ENCODE measurements around the gene LIM2. TPM values are rescaled to one million over a fixed set of nuclear protein-coding genes. Genes with fewer than 3 reads are reported as not detected.

Gene LIM2
- total and polyA plus RNA-seq, 2 experiments from 2014 or later, result not detected

- DNase-seq (ENCODE audit: low spot score) (no peak), ATAC-seq (no peak)
- Mint-ChIP-seq H3K36me3 (ENCODE audit: low read depth) (peaks cover 44% of the 10 kb centered on the region), H3K9me3 (no peaks in the 10 kb centered on the region; the same call in 2 of the 3 replicates), H3K27ac (no peak overlapping the region), H3K27me3 (ENCODE audit: insufficient read depth, low read depth, poor library complexity) (peaks cover 21% of the 10 kb centered on the region), H3K4me3 (no peak overlapping the region), H3K4me1 (peaks cover 18% of the 10 kb centered on the region)
- Histone ChIP-seq H3K27ac (ENCODE audit: low read depth) (no peak overlapping the region), H3K9me2 (ENCODE audit: insufficient read depth) (0 out of 2 replicates have a peak, but pooled peaks cover 3% of the 10 kb centered on the region), H3K36me3 (ENCODE audit: insufficient read depth) (0 out of 2 replicates have a peak, but pooled peaks cover 6% of the 10 kb centered on the region), H3K4me1 (ENCODE audit: insufficient read depth) (peaks cover 10% of the 10 kb centered on the region; the same call in 1 of the 2 replicates), H3K27me3 (ENCODE audit: insufficient read depth) (peaks cover 13% of the 10 kb centered on the region), H4K20me1 (replicated peaks; ENCODE audit: insufficient read depth) (no peaks in the 10 kb centered on the region), H3K79me2 (replicated peaks; ENCODE audit: insufficient read depth) (no peaks in the 10 kb centered on the region), H3K4me3 (no peak overlapping the region), H3K4me2 (no peak overlapping the region), H3F3A (replicated peaks; ENCODE audit: low read depth) (no peaks in the 10 kb centered on the region), H2AFZ (no peak overlapping the region)
- TF ChIP-seq, protein P1, sequence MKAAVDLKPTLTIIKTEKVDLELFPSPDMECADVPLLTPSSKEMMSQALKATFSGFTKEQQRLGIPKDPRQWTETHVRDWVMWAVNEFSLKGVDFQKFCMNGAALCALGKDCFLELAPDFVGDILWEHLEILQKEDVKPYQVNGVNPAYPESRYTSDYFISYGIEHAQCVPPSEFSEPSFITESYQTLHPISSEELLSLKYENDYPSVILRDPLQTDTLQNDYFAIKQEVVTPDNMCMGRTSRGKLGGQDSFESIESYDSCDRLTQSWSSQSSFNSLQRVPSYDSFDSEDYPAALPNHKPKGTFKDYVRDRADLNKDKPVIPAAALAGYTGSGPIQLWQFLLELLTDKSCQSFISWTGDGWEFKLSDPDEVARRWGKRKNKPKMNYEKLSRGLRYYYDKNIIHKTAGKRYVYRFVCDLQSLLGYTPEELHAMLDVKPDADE (IDR thresholded peaks at IDR 0.05), result no peak
- TF ChIP-seq EZH2 (IDR thresholded peaks at IDR 0.05; ENCODE audit: low read depth, unreplicated experiment) (no peak), CTCF (conservative IDR thresholded peaks at IDR 0.05; ENCODE audit: low read depth in 2 of 2) (no peak), REST (IDR thresholded peaks at IDR 0.05; ENCODE audit: unreplicated experiment) (no peak), ZNF331 (CRISPR knock-in tag; IDR thresholded peaks at IDR 0.05; ENCODE audit: low read depth) (no peak), CREB1 (CRISPR knock-in tag; IDR thresholded peaks at IDR 0.05; ENCODE audit: low read depth) (no peak), POLR2AphosphoS5 (IDR thresholded peaks at IDR 0.05; ENCODE audit: low read depth) (no peak), JUNB (IDR thresholded peaks at IDR 0.05; ENCODE audit: unreplicated experiment) (no peak), STAT1 (IDR thresholded peaks at IDR 0.05; ENCODE audit: unreplicated experiment) (no peak), ZNF114 (CRISPR knock-in tag; IDR thresholded peaks at IDR 0.05) (no peak), EZH2phosphoT487 (IDR thresholded peaks at IDR 0.05; ENCODE audit: unreplicated experiment) (no peak), NANOG (IDR thresholded peaks at IDR 0.05; ENCODE audit: borderline replicate concordance) (no peak)
- TF ChIP-seq, protein P2, sequence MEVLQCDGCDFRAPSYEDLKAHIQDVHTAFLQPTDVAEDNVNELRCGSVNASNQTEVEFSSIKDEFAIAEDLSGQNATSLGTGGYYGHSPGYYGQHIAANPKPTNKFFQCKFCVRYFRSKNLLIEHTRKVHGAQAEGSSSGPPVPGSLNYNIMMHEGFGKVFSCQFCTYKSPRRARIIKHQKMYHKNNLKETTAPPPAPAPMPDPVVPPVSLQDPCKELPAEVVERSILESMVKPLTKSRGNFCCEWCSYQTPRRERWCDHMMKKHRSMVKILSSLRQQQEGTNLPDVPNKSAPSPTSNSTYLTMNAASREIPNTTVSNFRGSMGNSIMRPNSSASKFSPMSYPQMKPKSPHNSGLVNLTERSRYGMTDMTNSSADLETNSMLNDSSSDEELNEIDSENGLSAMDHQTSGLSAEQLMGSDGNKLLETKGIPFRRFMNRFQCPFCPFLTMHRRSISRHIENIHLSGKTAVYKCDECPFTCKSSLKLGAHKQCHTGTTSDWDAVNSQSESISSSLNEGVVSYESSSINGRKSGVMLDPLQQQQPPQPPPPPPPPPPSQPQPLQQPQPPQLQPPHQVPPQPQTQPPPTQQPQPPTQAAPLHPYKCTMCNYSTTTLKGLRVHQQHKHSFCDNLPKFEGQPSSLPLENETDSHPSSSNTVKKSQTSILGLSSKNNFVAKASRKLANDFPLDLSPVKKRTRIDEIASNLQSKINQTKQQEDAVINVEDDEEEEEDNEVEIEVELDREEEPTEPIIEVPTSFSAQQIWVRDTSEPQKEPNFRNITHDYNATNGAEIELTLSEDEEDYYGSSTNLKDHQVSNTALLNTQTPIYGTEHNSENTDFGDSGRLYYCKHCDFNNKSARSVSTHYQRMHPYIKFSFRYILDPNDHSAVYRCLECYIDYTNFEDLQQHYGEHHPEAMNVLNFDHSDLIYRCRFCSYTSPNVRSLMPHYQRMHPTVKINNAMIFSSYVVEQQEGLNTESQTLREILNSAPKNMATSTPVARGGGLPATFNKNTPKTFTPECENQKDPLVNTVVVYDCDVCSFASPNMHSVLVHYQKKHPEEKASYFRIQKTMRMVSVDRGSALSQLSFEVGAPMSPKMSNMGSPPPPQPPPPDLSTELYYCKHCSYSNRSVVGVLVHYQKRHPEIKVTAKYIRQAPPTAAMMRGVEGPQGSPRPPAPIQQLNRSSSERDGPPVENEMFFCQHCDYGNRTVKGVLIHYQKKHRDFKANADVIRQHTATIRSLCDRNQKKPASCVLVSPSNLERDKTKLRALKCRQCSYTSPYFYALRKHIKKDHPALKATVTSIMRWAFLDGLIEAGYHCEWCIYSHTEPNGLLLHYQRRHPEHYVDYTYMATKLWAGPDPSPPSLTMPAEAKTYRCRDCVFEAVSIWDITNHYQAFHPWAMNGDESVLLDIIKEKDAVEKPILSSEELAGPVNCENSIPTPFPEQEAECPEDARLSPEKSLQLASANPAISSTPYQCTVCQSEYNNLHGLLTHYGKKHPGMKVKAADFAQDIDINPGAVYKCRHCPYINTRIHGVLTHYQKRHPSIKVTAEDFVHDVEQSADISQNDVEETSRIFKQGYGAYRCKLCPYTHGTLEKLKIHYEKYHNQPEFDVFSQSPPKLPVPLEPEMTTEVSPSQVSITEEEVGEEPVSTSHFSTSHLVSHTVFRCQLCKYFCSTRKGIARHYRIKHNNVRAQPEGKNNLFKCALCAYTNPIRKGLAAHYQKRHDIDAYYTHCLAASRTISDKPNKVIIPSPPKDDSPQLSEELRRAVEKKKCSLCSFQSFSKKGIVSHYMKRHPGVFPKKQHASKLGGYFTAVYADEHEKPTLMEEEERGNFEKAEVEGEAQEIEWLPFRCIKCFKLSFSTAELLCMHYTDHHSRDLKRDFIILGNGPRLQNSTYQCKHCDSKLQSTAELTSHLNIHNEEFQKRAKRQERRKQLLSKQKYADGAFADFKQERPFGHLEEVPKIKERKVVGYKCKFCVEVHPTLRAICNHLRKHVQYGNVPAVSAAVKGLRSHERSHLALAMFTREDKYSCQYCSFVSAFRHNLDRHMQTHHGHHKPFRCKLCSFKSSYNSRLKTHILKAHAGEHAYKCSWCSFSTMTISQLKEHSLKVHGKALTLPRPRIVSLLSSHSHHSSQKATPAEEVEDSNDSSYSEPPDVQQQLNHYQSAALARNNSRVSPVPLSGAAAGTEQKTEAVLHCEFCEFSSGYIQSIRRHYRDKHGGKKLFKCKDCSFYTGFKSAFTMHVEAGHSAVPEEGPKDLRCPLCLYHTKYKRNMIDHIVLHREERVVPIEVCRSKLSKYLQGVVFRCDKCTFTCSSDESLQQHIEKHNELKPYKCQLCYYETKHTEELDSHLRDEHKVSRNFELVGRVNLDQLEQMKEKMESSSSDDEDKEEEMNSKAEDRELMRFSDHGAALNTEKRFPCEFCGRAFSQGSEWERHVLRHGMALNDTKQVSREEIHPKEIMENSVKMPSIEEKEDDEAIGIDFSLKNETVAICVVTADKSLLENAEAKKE (CRISPR knock-in tag; IDR thresholded peaks at IDR 0.05), result no peak
These were observed 56.6 kb downstream of the LIM2 start for GRCh38 chr19:51331193-51331592.
